ENCODE measurements around the gene TMEM140.
"Not testable (repeated sequence)": the region's sequence is repeated elsewhere in the genome, so short reads cannot be mapped to it uniquely, and the experiment has no call there.

DNA sequence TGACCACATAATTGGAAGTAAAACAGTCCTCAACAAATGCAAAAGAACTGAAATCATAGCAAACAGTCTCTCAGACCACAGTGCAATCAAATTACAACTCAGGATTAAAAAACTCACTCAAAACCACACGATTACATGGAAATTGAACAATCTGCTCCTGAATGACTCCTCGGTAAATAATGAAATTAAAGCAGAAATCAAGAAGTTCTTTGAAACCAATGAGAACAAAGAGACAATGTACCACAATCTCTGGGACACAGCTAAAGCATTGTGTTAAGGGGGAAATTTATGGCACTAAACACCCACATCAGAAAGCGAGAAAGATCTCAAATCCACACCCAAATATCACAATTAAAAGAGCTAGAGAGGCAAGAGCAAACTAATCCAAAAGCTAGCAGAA lies 23.2 kb upstream of the TMEM140 start:
- not testable (repeated sequence) for TF ChIP-seq CTCF (IDR thresholded peaks at IDR 0.05); POLR2AphosphoS5 (IDR thresholded peaks at IDR 0.05; ENCODE audit: low read depth, low read length); SIN3A (IDR thresholded peaks at IDR 0.05; ENCODE audit: borderline replicate concordance, insufficient read depth, low read depth, low read length)

Data from Panc1 (cell line).